ENCODE results near the gene SMOC2. TPM values are rescaled to one million over a fixed set of nuclear protein-coding genes. Genes with fewer than 3 reads are reported as not detected.

Gene SMOC2
- total and polyA plus RNA-seq, 2 donors (not counting 1 experiment from before 2014, with no cell fraction given) = 0.37 TPM; not detected in 1

GRCh38 chr6:168535711-168536110 is 94.7 kb downstream of the SMOC2 start:
- no peaks in the 10 kb centered on the region for H3K27me3 Mint-ChIP-seq
- DNase-seq (no peak), ATAC-seq (ENCODE audit: low read depth) (no peak)
- H3K27ac Mint-ChIP-seq = no peak overlapping the region
- peaks cover 0 to 4% (median 0%) of the 10 kb centered on the region in 4 experiments for H3K27me3 ChIP-seq (replicated peaks in 1 of 4; ENCODE audit: control extremely low read depth in 1 of 4, control insufficient read depth in 3 of 4, insufficient read depth in 4 of 4, low read length in 3 of 4)
- CTCF ChIA-PET = no interaction called here
- H3K4me2 ChIP-seq (replicated peaks; ENCODE audit: low read depth, low read length, poor library complexity, severe bottlenecking) = no peak overlapping the region
- H3K4me3 Mint-ChIP-seq = no peak overlapping the region
- no peaks in the 10 kb centered on the region for H3K9me3 Mint-ChIP-seq (ENCODE audit: insufficient read depth)
- no peak overlapping the region for H3K27ac ChIP-seq (ENCODE audit: low read length in 2 of 2)
- 94% methylated on average over 22 of the region's 22 CpGs for WGBS (ENCODE audit: insufficient coverage)
- no peak overlapping the region for H2AFZ ChIP-seq (ENCODE audit: insufficient read depth, low read depth, low read length, poor library complexity, severe bottlenecking)
- H3K36me3 ChIP-seq (replicated peaks in 1 of 2; ENCODE audit: control extremely low read depth in 1 of 2, control insufficient read depth in 1 of 2, extremely low read depth in 1 of 2, insufficient read depth in 2 of 2, low read length in 1 of 2) = no peaks in the 10 kb centered on the region
- no peak overlapping the region for H3K4me3 ChIP-seq (ENCODE audit: control extremely low read depth in 1 of 5, extremely low read depth in 1 of 5, insufficient read depth in 1 of 5, low read depth in 2 of 5, low read length in 4 of 5)
- POLR2A ChIA-PET = no interaction called here
- H3K4me1 Mint-ChIP-seq = no peaks in the 10 kb centered on the region
- H3K9ac ChIP-seq (ENCODE audit: low read length) = no peak overlapping the region
- H3K79me2 ChIP-seq (ENCODE audit: control insufficient read depth, insufficient read depth, low read length) = no peaks in the 10 kb centered on the region
- peaks cover 0 to 7% (median 0%) of the 10 kb centered on the region in 3 donors for H3K9me3 ChIP-seq (ENCODE audit: control extremely low read depth in 1 of 3, control insufficient read depth in 2 of 3, insufficient read depth in 1 of 3, low read length in 2 of 3)
- no peaks in the 10 kb centered on the region for H3K4me1 ChIP-seq (ENCODE audit: control insufficient read depth in 2 of 2, insufficient read depth in 2 of 2, low read length in 2 of 2)
- TF ChIP-seq, protein P1, sequence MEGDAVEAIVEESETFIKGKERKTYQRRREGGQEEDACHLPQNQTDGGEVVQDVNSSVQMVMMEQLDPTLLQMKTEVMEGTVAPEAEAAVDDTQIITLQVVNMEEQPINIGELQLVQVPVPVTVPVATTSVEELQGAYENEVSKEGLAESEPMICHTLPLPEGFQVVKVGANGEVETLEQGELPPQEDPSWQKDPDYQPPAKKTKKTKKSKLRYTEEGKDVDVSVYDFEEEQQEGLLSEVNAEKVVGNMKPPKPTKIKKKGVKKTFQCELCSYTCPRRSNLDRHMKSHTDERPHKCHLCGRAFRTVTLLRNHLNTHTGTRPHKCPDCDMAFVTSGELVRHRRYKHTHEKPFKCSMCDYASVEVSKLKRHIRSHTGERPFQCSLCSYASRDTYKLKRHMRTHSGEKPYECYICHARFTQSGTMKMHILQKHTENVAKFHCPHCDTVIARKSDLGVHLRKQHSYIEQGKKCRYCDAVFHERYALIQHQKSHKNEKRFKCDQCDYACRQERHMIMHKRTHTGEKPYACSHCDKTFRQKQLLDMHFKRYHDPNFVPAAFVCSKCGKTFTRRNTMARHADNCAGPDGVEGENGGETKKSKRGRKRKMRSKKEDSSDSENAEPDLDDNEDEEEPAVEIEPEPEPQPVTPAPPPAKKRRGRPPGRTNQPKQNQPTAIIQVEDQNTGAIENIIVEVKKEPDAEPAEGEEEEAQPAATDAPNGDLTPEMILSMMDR (IDR thresholded peaks at IDR 0.05) = no peak
- no peak for TF ChIP-seq EZH2 (IDR thresholded peaks at IDR 0.05; ENCODE audit: borderline replicate concordance, insufficient read depth, low read depth, low read length, poor library complexity, severe bottlenecking)
- intact Hi-C loops (cut with micrococcal nuclease) = no loop called here
- H4K20me1 ChIP-seq (ENCODE audit: control insufficient read depth, insufficient read depth, low read length, poor library complexity, severe bottlenecking) = no peaks in the 10 kb centered on the region

DNA sequence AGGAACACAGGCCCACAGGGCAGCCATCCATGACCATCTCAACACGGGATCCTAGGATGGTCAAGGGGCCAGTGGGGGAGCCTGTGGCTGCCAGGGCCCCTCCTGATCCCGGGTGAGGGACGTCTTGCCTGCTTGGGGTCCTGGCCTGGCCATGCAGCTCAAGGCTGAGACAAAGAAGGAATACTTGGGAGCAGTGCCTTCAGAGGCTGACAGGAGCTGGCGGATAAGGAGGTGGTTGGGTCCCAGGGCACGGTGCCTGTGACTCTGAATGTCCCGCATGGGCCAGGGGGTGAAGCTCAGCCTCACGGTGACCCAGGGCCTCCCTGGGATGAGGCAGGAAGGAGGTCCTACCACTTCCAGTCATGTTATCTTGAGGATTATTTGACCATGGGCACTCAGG is 95.2 kb downstream of the SMOC2 start:
- no peaks in the 10 kb centered on the region for H3K27me3 Mint-ChIP-seq
- WGBS (ENCODE audit: insufficient coverage) = 85% methylated on average over 7 of the region's 7 CpGs
- H3K9me3 ChIP-seq (ENCODE audit: control extremely low read depth in 1 of 3, control insufficient read depth in 2 of 3, insufficient read depth in 1 of 3, low read length in 2 of 3) = peaks cover 0 to 4% (median 0%) of the 10 kb centered on the region in 3 donors

More for the DNA sequence above, 95.2 kb downstream of the SMOC2 start:
- Histone ChIP-seq H4K20me1 (ENCODE audit: control insufficient read depth, insufficient read depth, low read length, poor library complexity, severe bottlenecking) (no peaks in the 10 kb centered on the region), H2AFZ (ENCODE audit: insufficient read depth, low read depth, low read length, poor library complexity, severe bottlenecking) (no peak overlapping the region), H3K4me1 (ENCODE audit: control insufficient read depth in 2 of 2, insufficient read depth in 2 of 2, low read length in 2 of 2) (no peaks in the 10 kb centered on the region), H3K27me3 (replicated peaks in 1 of 4; ENCODE audit: control extremely low read depth in 1 of 4, control insufficient read depth in 3 of 4, insufficient read depth in 4 of 4, low read length in 3 of 4) (peaks cover 0 to 4% (median 0%) of the 10 kb centered on the region in 4 experiments), H3K36me3 (replicated peaks in 1 of 2; ENCODE audit: control extremely low read depth in 1 of 2, control insufficient read depth in 1 of 2, extremely low read depth in 1 of 2, insufficient read depth in 2 of 2, low read length in 1 of 2) (no peaks in the 10 kb centered on the region), H3K79me2 (ENCODE audit: control insufficient read depth, insufficient read depth, low read length) (no peaks in the 10 kb centered on the region), H3K9ac (ENCODE audit: low read length) (no peak overlapping the region), H3K4me2 (replicated peaks; ENCODE audit: low read depth, low read length, poor library complexity, severe bottlenecking) (no peak overlapping the region), H3K27ac (ENCODE audit: low read length in 2 of 2) (no peak overlapping the region), H3K4me3 (ENCODE audit: control extremely low read depth in 1 of 5, extremely low read depth in 1 of 5, insufficient read depth in 1 of 5, low read depth in 2 of 5, low read length in 4 of 5) (no peak overlapping the region)
- Mint-ChIP-seq H3K4me1 (no peaks in the 10 kb centered on the region), H3K27ac (no peak overlapping the region), H3K4me3 (no peak overlapping the region), H3K9me3 (ENCODE audit: insufficient read depth) (no peaks in the 10 kb centered on the region)
- TF ChIP-seq EZH2 (IDR thresholded peaks at IDR 0.05; ENCODE audit: borderline replicate concordance, insufficient read depth, low read depth, low read length, poor library complexity, severe bottlenecking) = no peak
- TF ChIP-seq, protein P1 (IDR thresholded peaks at IDR 0.05) = no peak
- ATAC-seq (ENCODE audit: low read depth) = no peak
- ChIA-PET CTCF (no interaction called here), POLR2A (no interaction called here)
- no peak for DNase-seq
- intact Hi-C loops (cut with micrococcal nuclease) = no loop called here

Measured in B cell (primary cell).